NCI-H2227 (cell line): Measurements from ENCODE around the gene CNTNAP4.

Experiments
- DNase-seq: peaks from one replicate; lab custom pipeline; 2025; ENCODE audit not compliant: unreplicated experiment; lab: John Stamatoyannopoulos, UW

The CNTNAP4 gene

GRCh38 chr16:76574651-76575050 is 297.4 kb downstream of the CNTNAP4 start:
- no peak for DNase-seq

- no peak for DNase-seq
These were observed 299.3 kb downstream of the CNTNAP4 start for GRCh38 chr16:76576526-76576925.

- no peak for DNase-seq
These were observed 299.8 kb downstream of the CNTNAP4 start for GRCh38 chr16:76577003-76577402.

- no peak for DNase-seq
These were observed 302.2 kb downstream of the CNTNAP4 start for GRCh38 chr16:76579277-76579922.

- peak; percentile 86 for DNase-seq
These were observed 306.3 kb downstream of the CNTNAP4 start for GRCh38 chr16:76583466-76583865.

- DNase-seq = peak; percentile 43
These were observed 306.7 kb downstream of the CNTNAP4 start for GRCh38 chr16:76583945-76584344.

- DNase-seq = no peak
These were observed 321.3 kb downstream of the CNTNAP4 start for GRCh38 chr16:76598498-76598897.

- no peak for DNase-seq
These were observed 330.1 kb downstream of the CNTNAP4 start for GRCh38 chr16:76607317-76607716.
